Measurements from ENCODE around the gene CFAP221.

Gene CFAP221

DNA sequence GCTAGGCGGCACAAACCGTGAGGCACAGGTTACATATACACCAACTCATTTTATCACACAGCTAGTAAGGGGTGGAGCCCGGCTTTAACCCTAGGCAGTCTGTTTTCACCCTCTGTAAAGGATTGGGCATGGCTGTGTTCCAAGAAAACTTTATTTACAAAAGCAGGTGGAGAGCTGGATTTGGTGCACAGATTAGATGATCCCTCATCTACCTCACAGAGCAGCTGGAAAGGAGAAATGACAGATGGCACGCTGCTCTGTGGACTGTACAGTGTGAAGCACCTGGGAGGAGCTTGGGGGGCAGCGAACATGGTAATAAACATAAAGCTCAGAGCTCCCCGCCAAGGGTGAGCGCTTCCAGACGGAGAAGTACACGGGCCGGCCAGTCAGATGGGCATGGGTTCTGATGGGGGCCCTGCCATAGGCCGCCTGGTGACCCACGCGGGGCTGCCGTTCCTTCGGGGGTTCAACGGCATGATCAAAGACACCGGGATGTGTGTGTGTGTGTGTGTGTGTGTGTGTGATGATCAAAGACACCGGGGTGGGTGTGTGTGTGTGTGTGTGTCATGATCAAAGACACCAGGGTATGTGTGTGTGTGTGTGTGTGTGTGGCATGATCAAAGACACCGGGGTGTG, 133.9 kb downstream of the CFAP221 start:
- no peaks in the 10 kb centered on the region for H3K27me3 ChIP-seq (ENCODE audit: control insufficient read depth, insufficient read depth, low read length, poor library complexity, severe bottlenecking)
- H3K9me3 ChIP-seq (ENCODE audit: control insufficient read depth, low read length) = no peaks in the 10 kb centered on the region
- H3K36me3 ChIP-seq (ENCODE audit: control insufficient read depth, insufficient read depth, low read length) = peaks cover 4% of the 10 kb centered on the region
- WGBS, 2 experiments = 92 to 94% methylated on average over 18 to 19 of the region's 19 CpGs
- H3K27ac ChIP-seq (ENCODE audit: insufficient read depth, low read depth, low read length, poor library complexity, severe bottlenecking) = no peak overlapping the region
- peaks cover 8% of the 10 kb centered on the region for H3K4me1 ChIP-seq (ENCODE audit: control insufficient read depth, insufficient read depth, low read length)
- H3K4me3 ChIP-seq (ENCODE audit: insufficient read depth, low read depth, low read length) = no peak overlapping the region

DNA sequence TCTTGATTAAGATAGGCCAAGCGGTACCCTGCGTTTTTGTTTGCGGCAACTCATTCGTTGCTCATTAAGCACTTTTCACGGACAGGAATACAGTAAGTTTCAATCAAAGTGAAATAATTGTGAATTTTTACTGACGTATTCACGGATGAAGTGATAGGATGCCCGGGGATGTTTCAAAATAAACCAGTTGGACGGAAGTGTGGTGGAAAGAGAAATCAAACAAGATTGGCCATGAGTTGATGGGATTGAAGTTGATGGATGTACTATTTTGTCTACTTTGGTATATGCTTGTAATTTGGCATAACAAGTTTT, 135.2 kb downstream of the CFAP221 start:
- H3K4me3 ChIP-seq (ENCODE audit: insufficient read depth, low read depth, low read length) = peak overlapping the region; percentile 83
- H3K27ac ChIP-seq (ENCODE audit: insufficient read depth, low read depth, low read length, poor library complexity, severe bottlenecking) = no peak overlapping the region
- H3K27me3 ChIP-seq (ENCODE audit: control insufficient read depth, insufficient read depth, low read length, poor library complexity, severe bottlenecking) = no peaks in the 10 kb centered on the region
- peaks cover 8% of the 10 kb centered on the region for H3K4me1 ChIP-seq (ENCODE audit: control insufficient read depth, insufficient read depth, low read length)
- H3K9me3 ChIP-seq (ENCODE audit: control insufficient read depth, low read length) = no peaks in the 10 kb centered on the region
- H3K36me3 ChIP-seq (ENCODE audit: control insufficient read depth, insufficient read depth, low read length) = peaks cover 4% of the 10 kb centered on the region
- WGBS, 2 experiments = 7 to 9% methylated on average over 9 of the region's 9 CpGs

DNA sequence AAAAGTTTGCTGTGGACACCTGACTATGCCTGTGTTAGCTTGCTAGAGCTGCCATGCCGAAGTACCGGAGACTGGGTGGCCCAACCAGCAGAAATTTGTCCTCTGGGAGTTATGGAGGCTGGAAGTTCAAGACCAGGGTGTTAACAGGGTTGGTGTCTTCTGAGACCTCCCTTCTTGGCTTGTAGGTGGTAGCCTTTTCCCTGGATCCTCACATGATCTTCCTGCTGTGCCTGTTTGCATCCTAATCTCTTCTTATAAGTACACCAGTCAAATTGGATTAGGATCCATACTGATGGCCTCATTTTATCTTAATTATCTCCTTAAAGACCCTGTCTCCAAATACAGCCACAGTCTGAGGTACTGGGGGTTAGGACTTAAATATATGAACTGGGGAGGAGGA, 135.6 kb downstream of the CFAP221 start:
- 81 to 83% methylated on average over 2 of the region's 2 CpGs for WGBS, 2 experiments
- H3K4me1 ChIP-seq (ENCODE audit: control insufficient read depth, insufficient read depth, low read length) = peaks cover 8% of the 10 kb centered on the region
- H3K36me3 ChIP-seq (ENCODE audit: control insufficient read depth, insufficient read depth, low read length) = peaks cover 4% of the 10 kb centered on the region
- no peaks in the 10 kb centered on the region for H3K27me3 ChIP-seq (ENCODE audit: control insufficient read depth, insufficient read depth, low read length, poor library complexity, severe bottlenecking)
- H3K27ac ChIP-seq (ENCODE audit: insufficient read depth, low read depth, low read length, poor library complexity, severe bottlenecking) = no peak overlapping the region
- peak overlapping the region; percentile 83 for H3K4me3 ChIP-seq (ENCODE audit: insufficient read depth, low read depth, low read length)
- H3K9me3 ChIP-seq (ENCODE audit: control insufficient read depth, low read length) = no peaks in the 10 kb centered on the region

DNA sequence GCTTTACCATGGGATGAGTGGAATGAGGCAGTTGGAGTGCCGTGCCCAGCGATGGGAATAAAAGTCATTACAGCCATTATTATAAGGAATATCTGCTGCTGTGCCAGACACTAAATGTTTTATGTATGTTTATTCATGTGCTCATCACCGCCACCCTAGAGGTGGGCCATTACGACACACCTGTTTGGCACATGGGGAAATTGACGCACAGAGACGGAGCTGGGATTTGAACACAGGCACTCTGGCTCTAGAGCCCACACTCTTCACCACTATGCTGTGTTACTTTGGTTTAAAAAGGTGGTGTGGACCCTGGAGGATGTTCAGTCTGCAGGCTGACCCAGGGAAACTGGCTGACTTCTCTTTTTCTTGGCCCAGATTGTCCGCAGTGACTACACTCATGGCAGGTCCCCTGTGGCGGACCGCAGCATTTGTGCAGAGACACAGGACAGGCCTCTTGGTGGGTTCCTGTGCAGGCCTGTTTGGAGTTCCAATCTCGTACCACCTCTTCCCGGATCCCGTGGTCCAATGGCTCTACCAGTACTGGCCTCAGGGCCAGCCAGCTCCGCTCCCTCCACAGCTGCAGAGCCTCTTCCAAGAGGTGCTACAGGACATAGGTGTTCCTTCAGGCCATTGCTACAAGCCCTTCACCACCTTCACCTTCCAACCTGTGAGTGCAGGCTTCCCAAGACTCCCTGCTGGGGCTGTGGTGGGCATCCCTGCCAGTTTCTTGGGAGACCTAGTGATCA, 136.4 kb downstream of the CFAP221 start:
- H3K27me3 ChIP-seq (ENCODE audit: control insufficient read depth, insufficient read depth, low read length, poor library complexity, severe bottlenecking) = no peaks in the 10 kb centered on the region
- H3K27ac ChIP-seq (ENCODE audit: insufficient read depth, low read depth, low read length, poor library complexity, severe bottlenecking) = no peak overlapping the region
- no peaks in the 10 kb centered on the region for H3K9me3 ChIP-seq (ENCODE audit: control insufficient read depth, low read length)
- H3K4me3 ChIP-seq (ENCODE audit: insufficient read depth, low read depth, low read length) = no peak overlapping the region
- H3K4me1 ChIP-seq (ENCODE audit: control insufficient read depth, insufficient read depth, low read length) = peaks cover 8% of the 10 kb centered on the region
- peaks cover 4% of the 10 kb centered on the region for H3K36me3 ChIP-seq (ENCODE audit: control insufficient read depth, insufficient read depth, low read length)
- WGBS, 2 experiments = 96 to 97% methylated on average over 13 of the region's 13 CpGs

DNA sequence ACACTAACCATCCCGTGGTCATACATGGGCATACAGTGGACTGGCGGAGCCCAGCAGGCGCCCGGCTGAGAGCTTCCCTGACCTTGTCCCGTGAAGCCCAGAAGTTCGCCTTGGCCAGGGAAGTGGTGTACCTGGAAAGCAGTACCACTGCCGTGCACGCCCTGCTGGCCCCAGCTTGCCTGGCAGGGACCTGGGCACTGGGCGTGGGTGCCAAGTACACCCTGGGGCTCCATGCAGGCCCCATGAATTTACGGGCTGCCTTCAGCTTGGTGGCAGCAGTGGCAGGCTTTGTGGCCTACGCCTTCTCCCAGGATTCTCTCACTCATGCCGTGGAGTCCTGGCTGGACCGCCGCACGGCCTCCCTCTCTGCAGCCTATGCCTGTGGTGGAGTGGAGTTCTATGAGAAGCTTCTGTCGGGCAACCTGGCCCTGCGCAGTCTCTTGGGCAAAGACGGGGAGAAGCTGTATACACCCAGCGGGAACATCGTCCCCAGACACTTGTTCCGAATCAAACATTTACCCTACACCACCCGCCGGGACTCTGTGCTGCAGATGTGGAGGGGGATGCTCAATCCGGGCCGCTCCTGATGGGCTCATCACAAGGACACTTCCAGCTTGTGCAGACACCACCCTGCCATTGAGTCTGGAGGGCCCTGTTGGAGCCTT, 137.1 kb downstream of the CFAP221 start:
- no peaks in the 10 kb centered on the region for H3K27me3 ChIP-seq (ENCODE audit: control insufficient read depth, insufficient read depth, low read length, poor library complexity, severe bottlenecking)
- no peak overlapping the region for H3K4me3 ChIP-seq (ENCODE audit: insufficient read depth, low read depth, low read length)
- H3K9me3 ChIP-seq (ENCODE audit: control insufficient read depth, low read length) = no peaks in the 10 kb centered on the region
- peaks cover 4% of the 10 kb centered on the region for H3K36me3 ChIP-seq (ENCODE audit: control insufficient read depth, insufficient read depth, low read length)
- H3K4me1 ChIP-seq (ENCODE audit: control insufficient read depth, insufficient read depth, low read length) = peaks cover 8% of the 10 kb centered on the region
- H3K27ac ChIP-seq (ENCODE audit: insufficient read depth, low read depth, low read length, poor library complexity, severe bottlenecking) = no peak overlapping the region
- 92% methylated on average over 25 of the region's 25 CpGs for WGBS, 2 experiments

DNA sequence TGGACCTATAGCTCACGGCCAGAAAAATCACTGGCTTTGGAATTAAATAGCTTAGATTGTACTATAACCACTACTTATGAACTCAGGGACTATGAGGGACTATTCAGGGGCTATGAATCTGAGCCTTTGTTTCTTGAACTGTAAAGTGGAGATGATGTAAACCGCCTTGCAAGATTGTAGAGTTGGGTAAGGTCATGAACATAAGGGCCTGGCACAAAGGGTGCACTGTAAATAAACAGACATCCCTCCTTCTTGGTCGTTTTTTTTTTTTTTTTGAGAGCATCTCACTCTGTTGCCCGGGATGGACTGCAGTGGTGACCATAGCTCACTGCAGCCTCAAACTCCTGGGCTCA, 137.6 kb downstream of the CFAP221 start:
- Histone ChIP-seq H3K36me3 (ENCODE audit: control insufficient read depth, insufficient read depth, low read length) (peaks cover 8% of the 10 kb centered on the region), H3K27me3 (ENCODE audit: control insufficient read depth, insufficient read depth, low read length, poor library complexity, severe bottlenecking) (no peaks in the 10 kb centered on the region)
- 70% methylated on average over 4 of the region's 4 CpGs for WGBS, 2 experiments

DNA sequence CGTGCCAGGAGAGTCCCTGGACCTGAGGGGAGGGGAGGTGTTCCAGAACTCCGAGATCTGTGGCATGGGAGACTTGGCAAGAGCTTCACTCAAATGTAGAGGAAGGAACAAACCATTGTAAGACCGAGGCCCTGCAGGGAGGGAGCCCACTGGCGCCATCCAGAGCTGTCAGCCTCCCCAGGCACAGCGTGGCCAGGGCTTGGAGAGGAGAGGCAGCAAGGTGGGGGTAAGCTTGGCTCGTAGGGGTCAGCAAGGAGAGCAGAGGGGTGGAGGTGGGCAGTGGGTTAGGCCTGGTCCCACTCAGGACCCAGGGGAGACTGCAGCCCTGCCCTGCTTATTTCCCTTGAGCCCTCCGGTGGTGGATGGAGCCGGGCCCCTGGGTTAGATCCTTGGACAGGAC, 138.3 kb downstream of the CFAP221 start:
- 92 to 93% methylated on average over 8 of the region's 8 CpGs for WGBS, 2 experiments
- Histone ChIP-seq H3K27me3 (ENCODE audit: control insufficient read depth, insufficient read depth, low read length, poor library complexity, severe bottlenecking) (no peaks in the 10 kb centered on the region), H3K27ac (ENCODE audit: insufficient read depth, low read depth, low read length, poor library complexity, severe bottlenecking) (no peak overlapping the region), H3K36me3 (ENCODE audit: control insufficient read depth, insufficient read depth, low read length) (peaks cover 13% of the 10 kb centered on the region), H3K4me3 (ENCODE audit: insufficient read depth, low read depth, low read length) (no peak overlapping the region), H3K9me3 (ENCODE audit: control insufficient read depth, low read length) (no peaks in the 10 kb centered on the region), H3K4me1 (ENCODE audit: control insufficient read depth, insufficient read depth, low read length) (peaks cover 8% of the 10 kb centered on the region)

More for the DNA sequence above, 137.6 kb downstream of the CFAP221 start:
- Histone ChIP-seq H3K4me3 (ENCODE audit: insufficient read depth, low read depth, low read length) (no peak overlapping the region), H3K9me3 (ENCODE audit: control insufficient read depth, low read length) (no peaks in the 10 kb centered on the region), H3K4me1 (ENCODE audit: control insufficient read depth, insufficient read depth, low read length) (peaks cover 8% of the 10 kb centered on the region), H3K27ac (ENCODE audit: insufficient read depth, low read depth, low read length, poor library complexity, severe bottlenecking) (no peak overlapping the region)

DNA sequence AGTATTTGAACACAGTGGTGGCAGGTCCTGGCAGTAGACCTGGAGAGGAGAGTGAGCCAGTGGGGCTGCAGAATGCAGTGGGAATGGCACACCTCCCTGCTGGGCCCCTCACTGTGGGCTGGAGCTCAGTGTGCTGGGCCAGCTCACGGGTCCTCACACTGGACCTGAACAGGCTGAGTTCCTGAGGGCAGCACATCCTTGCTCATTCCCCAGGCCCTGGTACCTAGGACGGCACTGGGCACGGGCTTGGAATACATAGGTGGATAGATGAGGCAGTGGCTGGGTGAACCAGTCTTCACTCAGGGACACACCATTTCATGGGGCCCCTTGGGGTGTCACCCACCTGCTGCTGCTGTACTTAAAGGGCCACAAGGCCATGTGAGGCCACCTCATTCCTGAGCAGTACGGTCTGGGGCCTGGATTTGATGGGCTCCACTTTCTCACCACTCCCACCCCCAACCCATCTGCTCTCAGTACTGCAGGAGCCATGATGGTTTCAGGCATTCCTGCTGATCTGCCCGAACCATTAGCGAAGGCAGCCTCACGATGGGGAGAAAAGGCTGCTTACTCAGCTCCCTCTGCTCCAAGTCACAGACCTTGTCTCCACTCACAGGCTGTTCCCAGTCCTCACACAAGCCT, 138.9 kb downstream of the CFAP221 start:
- H3K9me3 ChIP-seq (ENCODE audit: control insufficient read depth, low read length) = no peaks in the 10 kb centered on the region
- H3K36me3 ChIP-seq (ENCODE audit: control insufficient read depth, insufficient read depth, low read length) = peaks cover 13% of the 10 kb centered on the region
- H3K4me3 ChIP-seq (ENCODE audit: insufficient read depth, low read depth, low read length) = no peak overlapping the region
- WGBS, 2 experiments = 86 to 90% methylated on average over 7 of the region's 7 CpGs
- H3K4me1 ChIP-seq (ENCODE audit: control insufficient read depth, insufficient read depth, low read length) = peaks cover 8% of the 10 kb centered on the region
- H3K27me3 ChIP-seq (ENCODE audit: control insufficient read depth, insufficient read depth, low read length, poor library complexity, severe bottlenecking) = no peaks in the 10 kb centered on the region
- H3K27ac ChIP-seq (ENCODE audit: insufficient read depth, low read depth, low read length, poor library complexity, severe bottlenecking) = no peak overlapping the region

DNA sequence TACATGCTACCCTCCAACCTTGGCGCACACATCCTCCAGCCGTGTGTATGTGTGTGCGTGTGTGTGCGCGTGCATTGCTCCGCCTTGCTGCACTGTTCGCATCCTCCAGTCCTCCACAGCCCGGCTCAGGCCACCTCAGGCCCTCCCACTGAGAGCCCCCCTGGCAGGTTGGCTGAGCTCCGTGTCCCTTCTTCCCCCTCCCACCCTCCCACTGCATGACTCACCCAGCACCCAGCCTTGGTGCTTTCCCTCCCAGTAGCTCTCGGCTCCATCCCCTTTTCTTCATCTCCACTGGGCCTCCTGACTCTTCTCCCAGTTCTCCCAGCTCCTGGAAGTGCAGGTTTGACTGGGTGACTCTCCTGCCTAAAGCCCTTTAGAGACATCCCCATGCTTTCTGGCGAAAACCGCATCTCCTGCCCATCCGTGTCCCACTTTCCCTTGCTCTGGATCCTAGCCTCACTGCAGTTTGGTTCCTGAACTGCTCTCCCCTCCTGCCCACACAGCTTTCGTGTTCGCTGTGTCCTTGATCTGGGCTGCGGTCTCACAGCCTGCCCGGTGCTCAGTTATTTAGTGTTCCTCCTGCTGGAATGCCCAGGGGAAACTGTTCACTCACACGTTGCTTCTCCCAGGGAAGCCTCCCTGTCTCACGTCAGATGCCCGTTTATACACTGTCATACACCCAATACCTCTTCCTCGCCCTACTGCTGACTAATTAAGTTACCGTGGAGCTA, 139.6 kb downstream of the CFAP221 start:
- H3K4me1 ChIP-seq (ENCODE audit: control insufficient read depth, insufficient read depth, low read length) = peaks cover 8% of the 10 kb centered on the region
- H3K4me3 ChIP-seq (ENCODE audit: insufficient read depth, low read depth, low read length) = no peak overlapping the region
- H3K9me3 ChIP-seq (ENCODE audit: control insufficient read depth, low read length) = no peaks in the 10 kb centered on the region
- peaks cover 13% of the 10 kb centered on the region for H3K36me3 ChIP-seq (ENCODE audit: control insufficient read depth, insufficient read depth, low read length)
- 82 to 83% methylated on average over 22 of the region's 22 CpGs for WGBS, 2 experiments
- no peak overlapping the region for H3K27ac ChIP-seq (ENCODE audit: insufficient read depth, low read depth, low read length, poor library complexity, severe bottlenecking)
- H3K27me3 ChIP-seq (ENCODE audit: control insufficient read depth, insufficient read depth, low read length, poor library complexity, severe bottlenecking) = no peaks in the 10 kb centered on the region

Measured in ectodermal cell (in vitro differentiated cells).